K562 (cell line): ENCODE results near the gene ADAMTS2.

Experiments
- CTCF ChIP-seq, 3 experiments: IDR thresholded peaks in 2 of 3; conservative IDR thresholded peaks in 1 of 3; 2 replicates each; pipeline ENCODE4 v1.5.1; 2011 to 2012; ENCODE audit warnings: low read length in 3 of 3, mild to moderate bottlenecking in 3 of 3, control low read depth in 2 of 3, improper control_type of control experiment in 1 of 3, inconsistent platforms in 1 of 3, low read depth in 1 of 3, mixed read lengths in 1 of 3, moderate library complexity in 1 of 3; ENCODE audit not compliant: insufficient read depth in 2 of 3
- FOXP1 ChIP-seq: sonication (generic); formaldehyde crosslinking; IDR thresholded peaks from 2 replicates; pipeline ENCODE4 v1.8.0; 2022; ENCODE audit warnings: mild to moderate bottlenecking, missing genetic modification reagents
- KAT2B ChIP-seq: IDR thresholded peaks from one replicate; pipeline ENCODE4 v1.6.1; 2012; ENCODE audit warnings: low read depth, mild to moderate bottlenecking, control low read depth, inconsistent platforms, low read length, moderate library complexity
- MAZ ChIP-seq, 2 experiments: fragments of 450-650 bp in 1 of 2; sonication (generic) in 1 of 2; formaldehyde crosslinking; IDR thresholded peaks in 1 of 2; conservative IDR thresholded peaks in 1 of 2; 2 replicates each; pipeline versions ENCODE4 v1.4.0 to v1.5.0; 2020; ENCODE audit warnings: mild to moderate bottlenecking in 1 of 2, missing genetic modification reagents in 1 of 2
- NRF1 ChIP-seq, 2 experiments: fragments of 450-650 bp; IDR thresholded peaks in 1 of 2; conservative IDR thresholded peaks in 1 of 2; 2 replicates each; pipeline ENCODE4 v1.6.1; 2014; ENCODE audit warnings: mild to moderate bottlenecking in 2 of 2
- SMC3 ChIP-seq: conservative IDR thresholded peaks from 2 replicates; pipeline ENCODE4 v1.6.1; 2011; ENCODE audit warnings: low read depth, low read length, improper control_type of control experiment; ENCODE audit not compliant: insufficient read depth
- SRF ChIP-seq, 2 experiments: fragments of 250-450, 450-650 bp in 1 of 2; sonication (Bioruptor Pico) in 1 of 2; sonication (generic) in 1 of 2; formaldehyde crosslinking; IDR thresholded peaks; 2 replicates each; pipeline versions ENCODE4 v1.5.0 to v1.5.1; 2020 to 2022; ENCODE audit warnings: mild to moderate bottlenecking in 1 of 2, missing genetic modification reagents in 1 of 2
- TCF7L2 ChIP-seq: fragments of 150-350 bp; IDR thresholded peaks from 2 replicates; pipeline ENCODE4 v1.6.1; 2016; ENCODE audit warnings: low read depth, mild to moderate bottlenecking, low read length, moderate library complexity
- ZKSCAN1 ChIP-seq: fragments of 150-350 bp; IDR thresholded peaks from 2 replicates; pipeline ENCODE4 v1.6.1; 2016; ENCODE audit warnings: low read depth, low read length
- ZNF140 ChIP-seq: fragments of 250-450 bp; sonication (Bioruptor Pico); IDR thresholded peaks from 2 replicates; pipeline ENCODE4 v1.8.0; 2021; ENCODE audit warnings: moderate library complexity, mild to moderate bottlenecking, inconsistent platforms
- ZNF174 ChIP-seq: fragments of 250-450 bp; sonication (Bioruptor Pico); IDR thresholded peaks from 2 replicates; pipeline ENCODE4 v1.4.0; 2020; ENCODE audit warnings: mild to moderate bottlenecking
- ZNF197 ChIP-seq: fragments of 200-800 bp; sonication (Bioruptor generic); IDR thresholded peaks from 2 replicates; pipeline ENCODE4 v1.6.1; 2016; ENCODE audit warnings: low read depth, missing genetic modification characterization, missing compliant biosample characterization

- TF ChIP-seq SMC3 (no peak), CTCF (IDR thresholded peaks at IDR 0.05 in 2 of 3, conservative IDR thresholded peaks at IDR 0.05 in 1 of 3; ENCODE audit: insufficient read depth in 2 of 3, low read depth in 1 of 3, low read length in 3 of 3) (no peak), ZKSCAN1 (no peak), TCF7L2 (no peak), MAZ (CRISPR knock-in tag; conservative IDR thresholded peaks at IDR 0.05 in 1 of 2, IDR thresholded peaks at IDR 0.05 in 1 of 2) (no peak), SRF (CRISPR knock-in tag; IDR thresholded peaks at IDR 0.05) (no peak), ZNF140 (CRISPR knock-in tag) (no peak), KAT2B (no peak), ZNF197 (CRISPR knock-in tag) (no peak), NRF1 (conservative IDR thresholded peaks at IDR 0.05 in 1 of 2, IDR thresholded peaks at IDR 0.05 in 1 of 2) (no peak), ZNF174 (CRISPR knock-in tag) (no peak), FOXP1 (no peak)
Observed at GRCh38 chr5:179268966-179269693, 76.1 kb downstream of the ADAMTS2 start.
